GM23338 (cell line): ENCODE data around the gene LANCL1. TPM values are rescaled to one million over a fixed set of nuclear protein-coding genes. Genes with fewer than 3 reads are reported as not detected.

Experiments used
- ATAC-seq: fragments of 200-7000 bp; cut with Tn5 transposase; 3 replicates; pipeline ENCODE4 v1.9.1; 2020
- DNase-seq: peaks from one replicate; pipeline ENCODE4 v3.0.0-alpha.2; 2015; ENCODE audit warnings: low spot score
- H2AFZ ChIP-seq: fragments of 200-600 bp; sonication (generic); 2 replicates; pipeline ENCODE4 v1.8.0; 2016; ENCODE audit warnings: antibody characterized with exemption, mild to moderate bottlenecking, moderate library complexity
- H3F3A ChIP-seq: fragments of 200-600 bp; sonication (generic); replicated peaks from 2 replicates; pipeline ENCODE4 v1.8.0; 2017; ENCODE audit warnings: antibody characterized with exemption, mixed run types, low read depth
- H3K27ac ChIP-seq: fragments of 200-600 bp; sonication (generic); 2 replicates; pipeline ENCODE4 v1.6.1; 2016; ENCODE audit warnings: low read depth
- H3K27me3 ChIP-seq: fragments of 200-600 bp; sonication (generic); 2 replicates; pipeline ENCODE4 v1.8.0; 2016; ENCODE audit warnings: mild to moderate bottlenecking, mixed run types, moderate library complexity; ENCODE audit not compliant: insufficient read depth
- H3K36me3 ChIP-seq: fragments of 200-600 bp; sonication (generic); 2 replicates; pipeline ENCODE4 v1.8.0; 2016; ENCODE audit warnings: mild to moderate bottlenecking; ENCODE audit not compliant: insufficient read depth
- H3K4me1 ChIP-seq: fragments of 200-600 bp; sonication (generic); 2 replicates; pipeline ENCODE4 v1.8.0; 2016; ENCODE audit warnings: mild to moderate bottlenecking, moderate library complexity; ENCODE audit not compliant: insufficient read depth
- H3K4me2 ChIP-seq: fragments of 200-600 bp; sonication (generic); 2 replicates; pipeline ENCODE4 v1.7.1; 2017; ENCODE audit warnings: mixed run types
- H3K4me3 ChIP-seq: fragments of 200-600 bp; sonication (generic); 2 replicates; pipeline ENCODE4 v1.6.1; 2016; ENCODE audit warnings: mixed run types
- H3K79me2 ChIP-seq: fragments of 200-600 bp; sonication (generic); replicated peaks from 2 replicates; pipeline ENCODE4 v1.8.0; 2017; ENCODE audit warnings: mild to moderate bottlenecking; ENCODE audit not compliant: insufficient read depth
- H3K9me2 ChIP-seq: fragments of 200-600 bp; sonication (generic); 2 replicates; pipeline ENCODE4 v1.8.0; 2017; ENCODE audit not compliant: insufficient read depth
- H4K20me1 ChIP-seq: fragments of 200-600 bp; sonication (generic); replicated peaks from 2 replicates; pipeline ENCODE4 v1.8.0; 2017; ENCODE audit warnings: mild to moderate bottlenecking; ENCODE audit not compliant: insufficient read depth
- H3K27ac Mint-ChIP-seq: 2 replicates; pipeline ENCODE4 v1.8.0; 2020; ENCODE audit warnings: inconsistent platforms, mild to moderate bottlenecking, moderate library complexity, mixed read lengths
- H3K27me3 Mint-ChIP-seq: 3 replicates; pipeline ENCODE4 v1.8.0; 2022; ENCODE audit warnings: low read depth, mild to moderate bottlenecking, moderate library complexity, mixed read lengths, inconsistent platforms; ENCODE audit not compliant: insufficient read depth, poor library complexity
- H3K36me3 Mint-ChIP-seq: 3 replicates; pipeline ENCODE4 v1.8.0; 2021; ENCODE audit warnings: low read depth, mild to moderate bottlenecking, inconsistent platforms, moderate library complexity, mixed read lengths
- H3K4me1 Mint-ChIP-seq: 3 replicates; pipeline ENCODE4 v1.8.0; 2020; ENCODE audit warnings: mild to moderate bottlenecking, inconsistent platforms, mixed read lengths
- H3K4me3 Mint-ChIP-seq: 3 replicates; pipeline ENCODE4 v1.8.0; 2021; ENCODE audit warnings: moderate library complexity, mild to moderate bottlenecking, inconsistent platforms, mixed read lengths
- H3K9me3 Mint-ChIP-seq: 3 replicates; pipeline ENCODE4 v1.8.0; 2020; ENCODE audit warnings: moderate library complexity, mild to moderate bottlenecking, inconsistent platforms, mixed read lengths
- CREB1 ChIP-seq: fragments of 250-450 bp; sonication (Bioruptor Pico); IDR thresholded peaks from 2 replicates; pipeline ENCODE4 v1.5.0; 2020; ENCODE audit warnings: low read depth, mild to moderate bottlenecking, moderate library complexity
- EZH2 ChIP-seq: fragments of 200-600 bp; sonication (generic); IDR thresholded peaks from one replicate; pipeline ENCODE4 v1.8.0; 2017; ENCODE audit warnings: antibody characterized with exemption, mild to moderate bottlenecking, low read depth; ENCODE audit not compliant: unreplicated experiment
- EZH2phosphoT487 ChIP-seq: fragments of 200-600 bp; sonication (generic); IDR thresholded peaks from one replicate; pipeline ENCODE4 v1.8.1; 2018; ENCODE audit warnings: antibody characterized with exemption; ENCODE audit not compliant: unreplicated experiment
- JUNB ChIP-seq: IDR thresholded peaks from one replicate; pipeline ENCODE4 v1.6.1; 2016; ENCODE audit warnings: antibody characterized with exemption; ENCODE audit not compliant: unreplicated experiment
- POLR2AphosphoS5 ChIP-seq: IDR thresholded peaks from 2 replicates; pipeline ENCODE4 v1.6.1; 2016; ENCODE audit warnings: antibody characterized with exemption, low read depth
- REST ChIP-seq: IDR thresholded peaks from one replicate; pipeline ENCODE4 v1.6.1; 2018; ENCODE audit warnings: antibody characterized with exemption; ENCODE audit not compliant: unreplicated experiment
- STAT1 ChIP-seq: IDR thresholded peaks from one replicate; pipeline ENCODE4 v1.6.1; 2016; ENCODE audit warnings: antibody characterized with exemption; ENCODE audit not compliant: unreplicated experiment
- ZNF331 ChIP-seq: fragments of 250-450 bp; sonication (Bioruptor Pico); IDR thresholded peaks from 2 replicates; pipeline ENCODE4 v1.5.0; 2020; ENCODE audit warnings: low read depth, mild to moderate bottlenecking, moderate library complexity
- ZNF462 ChIP-seq: fragments of 250-450 bp; sonication (Bioruptor Pico); IDR thresholded peaks from 2 replicates; pipeline ENCODE4 v1.5.0; 2020; ENCODE audit warnings: mild to moderate bottlenecking, moderate library complexity
- polyA plus RNA-seq: library from polyadenylated mRNA; unstranded; fragments of >200 nt; fragmentation: Nextera tagmentation; extraction: Ambion mirVana; gene quantifications from 2 replicates; pipeline ENCODE4 v1.2.1, GENCODE V29; 2016
- total RNA-seq: library from RNA; depleted of rRNA; stranded (reverse); fragments of >200 nt; shearing (Covaris generic); gene quantifications from 2 replicates; pipeline ENCODE4 v1.2.3, GENCODE V29; 2014
- TF ChIP-seq, protein P1 (sequence below): IDR thresholded peaks from 2 replicates; pipeline ENCODE4 v1.6.1; 2016; ENCODE audit warnings: antibody characterized with exemption
- TF ChIP-seq, protein P2 (sequence below), 2 experiments: fragments of 200-600 bp in 1 of 2; sonication (generic) in 1 of 2; conservative IDR thresholded peaks; 2 replicates each; pipeline versions ENCODE4 v1.5.1 to v1.6.1; 2016 to 2017; ENCODE audit warnings: antibody characterized with exemption in 2 of 2, low read depth in 2 of 2, mild to moderate bottlenecking in 2 of 2, moderate library complexity in 1 of 2

Gene LANCL1
- total and polyA plus RNA-seq, 2 experiments from 2014 or later, result 13.4 to 36.8 TPM

DNA sequence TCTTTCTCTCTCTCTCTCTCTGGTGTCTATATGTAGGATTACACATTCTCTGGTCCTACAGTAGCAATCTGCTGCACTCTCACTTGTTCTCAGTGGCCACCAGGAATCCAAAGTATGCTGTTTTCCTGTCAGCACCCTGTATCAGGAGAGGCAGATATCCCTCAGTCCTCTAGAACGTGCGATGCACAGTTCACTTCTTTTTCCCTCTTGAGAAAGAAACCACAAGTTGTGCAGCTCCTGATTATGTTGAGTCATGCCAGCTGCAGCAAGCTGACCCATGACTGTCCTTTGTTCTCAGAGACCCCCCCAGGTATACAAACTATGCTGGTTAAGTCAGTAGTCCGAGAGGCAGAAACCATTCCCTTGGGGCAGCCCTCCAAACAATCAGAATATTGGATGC, 54.6 kb downstream of the LANCL1 start:
- Mint-ChIP-seq H3K9me3 (peaks cover 34% of the 10 kb centered on the region), H3K4me3 (no peak overlapping the region), H3K4me1 (peaks cover 7% of the 10 kb centered on the region; the same call in 2 of the 3 replicates), H3K27me3 (peaks cover 2% of the 10 kb centered on the region), H3K27ac (peak overlapping the region; percentile 81; the same call in 1 of the 2 replicates), H3K36me3 (peaks cover 32% of the 10 kb centered on the region)
- H3K36me3 ChIP-seq, result peaks cover 14% of the 10 kb centered on the region
- no peaks in the 10 kb centered on the region for H3F3A ChIP-seq
- no peak overlapping the region for H3K27ac ChIP-seq
- no peak overlapping the region for H3K4me3 ChIP-seq
- no peak for DNase-seq
- ATAC-seq, result no peak
- H3K79me2 ChIP-seq, result no peaks in the 10 kb centered on the region
- no peaks in the 10 kb centered on the region for H3K27me3 ChIP-seq
- no peaks in the 10 kb centered on the region for H3K9me2 ChIP-seq
- H2AFZ ChIP-seq, result no peak overlapping the region
- H4K20me1 ChIP-seq, result no peaks in the 10 kb centered on the region
- no peak for TF ChIP-seq JUNB
- TF ChIP-seq STAT1, result no peak
- TF ChIP-seq, protein P1, sequence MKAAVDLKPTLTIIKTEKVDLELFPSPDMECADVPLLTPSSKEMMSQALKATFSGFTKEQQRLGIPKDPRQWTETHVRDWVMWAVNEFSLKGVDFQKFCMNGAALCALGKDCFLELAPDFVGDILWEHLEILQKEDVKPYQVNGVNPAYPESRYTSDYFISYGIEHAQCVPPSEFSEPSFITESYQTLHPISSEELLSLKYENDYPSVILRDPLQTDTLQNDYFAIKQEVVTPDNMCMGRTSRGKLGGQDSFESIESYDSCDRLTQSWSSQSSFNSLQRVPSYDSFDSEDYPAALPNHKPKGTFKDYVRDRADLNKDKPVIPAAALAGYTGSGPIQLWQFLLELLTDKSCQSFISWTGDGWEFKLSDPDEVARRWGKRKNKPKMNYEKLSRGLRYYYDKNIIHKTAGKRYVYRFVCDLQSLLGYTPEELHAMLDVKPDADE, result no peak
- TF ChIP-seq POLR2AphosphoS5, result no peak
- TF ChIP-seq CREB1, result no peak
- TF ChIP-seq ZNF462, result no peak
- TF ChIP-seq, protein P2, sequence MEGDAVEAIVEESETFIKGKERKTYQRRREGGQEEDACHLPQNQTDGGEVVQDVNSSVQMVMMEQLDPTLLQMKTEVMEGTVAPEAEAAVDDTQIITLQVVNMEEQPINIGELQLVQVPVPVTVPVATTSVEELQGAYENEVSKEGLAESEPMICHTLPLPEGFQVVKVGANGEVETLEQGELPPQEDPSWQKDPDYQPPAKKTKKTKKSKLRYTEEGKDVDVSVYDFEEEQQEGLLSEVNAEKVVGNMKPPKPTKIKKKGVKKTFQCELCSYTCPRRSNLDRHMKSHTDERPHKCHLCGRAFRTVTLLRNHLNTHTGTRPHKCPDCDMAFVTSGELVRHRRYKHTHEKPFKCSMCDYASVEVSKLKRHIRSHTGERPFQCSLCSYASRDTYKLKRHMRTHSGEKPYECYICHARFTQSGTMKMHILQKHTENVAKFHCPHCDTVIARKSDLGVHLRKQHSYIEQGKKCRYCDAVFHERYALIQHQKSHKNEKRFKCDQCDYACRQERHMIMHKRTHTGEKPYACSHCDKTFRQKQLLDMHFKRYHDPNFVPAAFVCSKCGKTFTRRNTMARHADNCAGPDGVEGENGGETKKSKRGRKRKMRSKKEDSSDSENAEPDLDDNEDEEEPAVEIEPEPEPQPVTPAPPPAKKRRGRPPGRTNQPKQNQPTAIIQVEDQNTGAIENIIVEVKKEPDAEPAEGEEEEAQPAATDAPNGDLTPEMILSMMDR (conservative IDR thresholded peaks at IDR 0.05; ENCODE audit: low read depth in 2 of 2), result no peak
- TF ChIP-seq EZH2, result no peak
- TF ChIP-seq REST, result no peak
- no peak for TF ChIP-seq EZH2phosphoT487
- TF ChIP-seq ZNF331 (CRISPR knock-in tag), result no peak
- no peaks in the 10 kb centered on the region for H3K4me1 ChIP-seq
- H3K4me2 ChIP-seq, result no peak overlapping the region
